H1 (cell line): ENCODE results near the gene CST7. TPM values are rescaled to one million over a fixed set of nuclear protein-coding genes. Genes with fewer than 3 reads are reported as not detected.

Source experiments
- CREB1 ChIP-seq: IDR thresholded peaks from 2 replicates; pipeline ENCODE4 v1.6.1; 2012; ENCODE audit warnings: inconsistent platforms
- GABPA ChIP-seq: IDR thresholded peaks from 2 replicates; pipeline ENCODE4 v1.6.1; 2011; ENCODE audit warnings: mild to moderate bottlenecking, low read length, moderate library complexity, borderline replicate concordance; ENCODE audit not compliant: insufficient read depth
- polyA plus RNA-seq, 7 experiments: library from polyadenylated mRNA; depleted of rRNA in 3 of 7; stranded (reverse) in 5 of 7; unstranded in 2 of 7; fragments of >200 nt in 5 of 7; fragments of 200-250 nt in 2 of 7; gene quantifications; 1 replicate in 5 of 7; 2 replicates in 1 of 7; 4 replicates in 1 of 7; pipeline versions ENCODE4 v1.2.1 to v1.2.3, GENCODE V29; 2011 to 2013; ENCODE audit warnings: missing spikeins in 2 of 7, mixed read lengths in 2 of 7
- total RNA-seq: library from RNA; stranded (reverse); fragmentation: NEBNext Ultra II Directional; extraction: Animal tissue kit (Norgen Biotek cat#: 25700); gene quantifications from 2 replicates; pipeline ENCODE4 v1.2.1, GENCODE V29; 2021

CST7 gene
- total and polyA plus RNA-seq, 2 of the 8 experiments (the other 6 are each of a cell fraction or from before 2014, with no cell fraction given): not detected

DNA sequence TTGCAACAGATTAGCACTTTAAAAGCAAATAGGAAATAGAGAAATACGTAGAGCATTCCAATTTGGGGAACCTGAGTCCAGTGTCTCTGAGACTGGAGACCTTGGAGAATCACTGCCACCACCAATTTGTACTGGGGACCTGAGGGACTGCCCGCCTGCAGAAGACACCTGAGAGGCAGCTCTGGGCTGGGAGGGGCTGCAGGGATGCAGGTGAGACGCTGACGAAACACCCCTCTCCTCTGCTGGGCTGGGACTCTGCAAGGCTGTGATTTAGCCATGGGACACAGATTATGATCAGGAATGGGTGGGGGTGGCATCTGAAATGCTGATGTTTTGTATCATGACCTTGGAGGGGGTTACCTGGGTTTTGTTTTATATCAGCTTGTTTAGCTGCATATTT lies 50.5 kb downstream of the CST7 start (continued):
- TF ChIP-seq CREB1 (no peak), GABPA (no peak)
- TF ChIP-seq, all 59 proteins: peak for 0
